ENCODE data around the gene RYR3.

Gene RYR3

GRCh38 chr15:33644304-33644703 lies 333.5 kb downstream of the RYR3 start:
- Histone ChIP-seq H3K27me3 (ENCODE audit: insufficient read depth, low read length) (no peaks in the 10 kb centered on the region), H3K9me3 (ENCODE audit: low read length) (no peaks in the 10 kb centered on the region), H2AFZ (ENCODE audit: low read depth, low read length) (no peak overlapping the region), H3K4me1 (ENCODE audit: insufficient read depth, low read length) (peaks cover 10% of the 10 kb centered on the region), H3K4me3 (ENCODE audit: low read length) (no peak overlapping the region), H3K36me3 (ENCODE audit: insufficient read depth, low read length) (no peaks in the 10 kb centered on the region)

GRCh38 chr15:33646744-33647143 lies 336.0 kb downstream of the RYR3 start:
- no peaks in the 10 kb centered on the region for H3K27me3 ChIP-seq (ENCODE audit: insufficient read depth, low read length)
- H3K9me3 ChIP-seq (ENCODE audit: low read length), result no peaks in the 10 kb centered on the region

GRCh38 chr15:33649217-33649933 lies 338.6 kb downstream of the RYR3 start:
- H3K36me3 ChIP-seq (ENCODE audit: insufficient read depth, low read length), result no peaks in the 10 kb centered on the region
- H3K9me3 ChIP-seq (ENCODE audit: low read length), result no peaks in the 10 kb centered on the region
- no peaks in the 10 kb centered on the region for H3K4me1 ChIP-seq (ENCODE audit: insufficient read depth, low read length)
- no peak overlapping the region for H3K4me3 ChIP-seq (ENCODE audit: low read length)
- H2AFZ ChIP-seq (ENCODE audit: low read depth, low read length), result no peak overlapping the region
- no peaks in the 10 kb centered on the region for H3K27me3 ChIP-seq (ENCODE audit: insufficient read depth, low read length)

More at GRCh38 chr15:33646744-33647143, 336.0 kb downstream of the RYR3 start:
- Histone ChIP-seq H3K4me1 (ENCODE audit: insufficient read depth, low read length) (no peaks in the 10 kb centered on the region), H3K4me3 (ENCODE audit: low read length) (no peak overlapping the region), H3K36me3 (ENCODE audit: insufficient read depth, low read length) (no peaks in the 10 kb centered on the region), H2AFZ (ENCODE audit: low read depth, low read length) (no peak overlapping the region)

- Histone ChIP-seq H3K27me3 (ENCODE audit: insufficient read depth, low read length) (no peaks in the 10 kb centered on the region), H3K4me3 (ENCODE audit: low read length) (no peak overlapping the region), H3K36me3 (ENCODE audit: insufficient read depth, low read length) (no peaks in the 10 kb centered on the region), H2AFZ (ENCODE audit: low read depth, low read length) (no peak overlapping the region), H3K4me1 (ENCODE audit: insufficient read depth, low read length) (peaks cover 4% of the 10 kb centered on the region), H3K9me3 (ENCODE audit: low read length) (peaks cover 3% of the 10 kb centered on the region)
These were observed 344.1 kb downstream of the RYR3 start for GRCh38 chr15:33654860-33655259.

GRCh38 chr15:33655488-33655887 lies 344.7 kb downstream of the RYR3 start:
- peaks cover 4% of the 10 kb centered on the region for H3K4me1 ChIP-seq (ENCODE audit: insufficient read depth, low read length)
- H2AFZ ChIP-seq (ENCODE audit: low read depth, low read length), result no peak overlapping the region
- no peak overlapping the region for H3K4me3 ChIP-seq (ENCODE audit: low read length)
- no peaks in the 10 kb centered on the region for H3K27me3 ChIP-seq (ENCODE audit: insufficient read depth, low read length)
- H3K36me3 ChIP-seq (ENCODE audit: insufficient read depth, low read length), result no peaks in the 10 kb centered on the region
- peaks cover 3% of the 10 kb centered on the region for H3K9me3 ChIP-seq (ENCODE audit: low read length)

GRCh38 chr15:33656168-33656567 lies 345.4 kb downstream of the RYR3 start:
- H3K4me3 ChIP-seq (ENCODE audit: low read length), result no peak overlapping the region
- H2AFZ ChIP-seq (ENCODE audit: low read depth, low read length), result no peak overlapping the region
- peaks cover 4% of the 10 kb centered on the region for H3K4me1 ChIP-seq (ENCODE audit: insufficient read depth, low read length)
- H3K36me3 ChIP-seq (ENCODE audit: insufficient read depth, low read length), result no peaks in the 10 kb centered on the region
- H3K9me3 ChIP-seq (ENCODE audit: low read length), result peaks cover 3% of the 10 kb centered on the region
- H3K27me3 ChIP-seq (ENCODE audit: insufficient read depth, low read length), result no peaks in the 10 kb centered on the region

GRCh38 chr15:33660151-33660550 lies 349.4 kb downstream of the RYR3 start:
- H3K4me3 ChIP-seq (ENCODE audit: low read length), result no peak overlapping the region
- H3K36me3 ChIP-seq (ENCODE audit: insufficient read depth, low read length), result no peaks in the 10 kb centered on the region
- H3K9me3 ChIP-seq (ENCODE audit: low read length), result peaks cover 3% of the 10 kb centered on the region
- H3K27me3 ChIP-seq (ENCODE audit: insufficient read depth, low read length), result no peaks in the 10 kb centered on the region
- H2AFZ ChIP-seq (ENCODE audit: low read depth, low read length), result no peak overlapping the region
- peaks cover 4% of the 10 kb centered on the region for H3K4me1 ChIP-seq (ENCODE audit: insufficient read depth, low read length)

GRCh38 chr15:33662014-33662413 lies 351.2 kb downstream of the RYR3 start:
- H3K4me1 ChIP-seq (ENCODE audit: insufficient read depth, low read length), result no peaks in the 10 kb centered on the region

GRCh38 chr15:33664947-33665346 lies 354.2 kb downstream of the RYR3 start:
- Histone ChIP-seq H3K4me3 (ENCODE audit: low read length) (no peak overlapping the region), H3K9me3 (ENCODE audit: low read length) (no peaks in the 10 kb centered on the region), H3K27me3 (ENCODE audit: insufficient read depth, low read length) (no peaks in the 10 kb centered on the region), H3K4me1 (ENCODE audit: insufficient read depth, low read length) (no peaks in the 10 kb centered on the region), H3K36me3 (ENCODE audit: insufficient read depth, low read length) (no peaks in the 10 kb centered on the region), H2AFZ (ENCODE audit: low read depth, low read length) (no peak overlapping the region)

More at GRCh38 chr15:33662014-33662413, 351.2 kb downstream of the RYR3 start:
- Histone ChIP-seq H3K4me3 (ENCODE audit: low read length) (no peak overlapping the region), H3K36me3 (ENCODE audit: insufficient read depth, low read length) (no peaks in the 10 kb centered on the region), H3K27me3 (ENCODE audit: insufficient read depth, low read length) (no peaks in the 10 kb centered on the region), H3K9me3 (ENCODE audit: low read length) (peaks cover under 1% of the 10 kb centered on the region), H2AFZ (ENCODE audit: low read depth, low read length) (no peak overlapping the region)

- H3K36me3 ChIP-seq (ENCODE audit: insufficient read depth, low read length), result no peaks in the 10 kb centered on the region
- no peak overlapping the region for H2AFZ ChIP-seq (ENCODE audit: low read depth, low read length)
- no peaks in the 10 kb centered on the region for H3K9me3 ChIP-seq (ENCODE audit: low read length)
- no peaks in the 10 kb centered on the region for H3K27me3 ChIP-seq (ENCODE audit: insufficient read depth, low read length)
- H3K4me3 ChIP-seq (ENCODE audit: low read length), result no peak overlapping the region
- H3K4me1 ChIP-seq (ENCODE audit: insufficient read depth, low read length), result no peaks in the 10 kb centered on the region
These were observed 359.8 kb downstream of the RYR3 start for GRCh38 chr15:33670567-33670966.

GRCh38 chr15:33671456-33671855 lies 360.7 kb downstream of the RYR3 start:
- no peak overlapping the region for H3K4me3 ChIP-seq (ENCODE audit: low read length)
- no peaks in the 10 kb centered on the region for H3K27me3 ChIP-seq (ENCODE audit: insufficient read depth, low read length)
- H3K36me3 ChIP-seq (ENCODE audit: insufficient read depth, low read length), result no peaks in the 10 kb centered on the region
- H3K4me1 ChIP-seq (ENCODE audit: insufficient read depth, low read length), result no peaks in the 10 kb centered on the region
- no peaks in the 10 kb centered on the region for H3K9me3 ChIP-seq (ENCODE audit: low read length)
- H2AFZ ChIP-seq (ENCODE audit: low read depth, low read length), result no peak overlapping the region

GRCh38 chr15:33675246-33675645 lies 364.5 kb downstream of the RYR3 start:
- no peaks in the 10 kb centered on the region for H3K27me3 ChIP-seq (ENCODE audit: insufficient read depth, low read length)
- H3K4me3 ChIP-seq (ENCODE audit: low read length), result no peak overlapping the region
- no peak overlapping the region for H2AFZ ChIP-seq (ENCODE audit: low read depth, low read length)
- H3K9me3 ChIP-seq (ENCODE audit: low read length), result no peaks in the 10 kb centered on the region
- H3K4me1 ChIP-seq (ENCODE audit: insufficient read depth, low read length), result no peaks in the 10 kb centered on the region
- no peaks in the 10 kb centered on the region for H3K36me3 ChIP-seq (ENCODE audit: insufficient read depth, low read length)

GRCh38 chr15:33677238-33677830 lies 366.6 kb downstream of the RYR3 start:
- Histone ChIP-seq H3K9me3 (ENCODE audit: low read length) (no peaks in the 10 kb centered on the region), H3K4me1 (ENCODE audit: insufficient read depth, low read length) (no peaks in the 10 kb centered on the region), H2AFZ (ENCODE audit: low read depth, low read length) (no peak overlapping the region), H3K36me3 (ENCODE audit: insufficient read depth, low read length) (no peaks in the 10 kb centered on the region), H3K4me3 (ENCODE audit: low read length) (no peak overlapping the region), H3K27me3 (ENCODE audit: insufficient read depth, low read length) (no peaks in the 10 kb centered on the region)

Measured in neuron (in vitro differentiated cells).